ENCODE data around the gene ALK.

ALK gene

DNA sequence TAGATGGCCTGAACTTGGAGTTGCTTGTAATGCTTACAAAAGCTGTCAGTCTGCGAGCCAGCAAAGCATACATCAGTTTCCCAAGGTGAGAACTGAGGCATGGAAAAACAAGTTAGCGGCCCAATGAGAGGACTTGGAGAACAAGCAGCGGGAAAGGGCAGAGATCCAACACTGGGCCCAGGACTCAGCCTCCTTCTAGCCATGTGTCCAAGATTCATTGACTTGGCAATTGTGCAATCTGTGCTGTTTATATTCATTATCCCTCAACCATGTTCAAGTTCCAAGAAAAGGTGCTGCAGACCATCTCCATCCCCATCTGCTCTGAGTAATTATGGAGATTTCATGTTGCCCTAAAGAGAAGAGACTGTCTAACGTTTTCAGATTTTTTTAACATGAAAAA is 187.4 kb downstream of the ALK start:
- Histone ChIP-seq H3K9me3 (ENCODE audit: insufficient read depth, low read length) (no peaks in the 10 kb centered on the region), H3K4me3 (ENCODE audit: insufficient read length, low read depth) (no peak overlapping the region), H3K9ac (ENCODE audit: insufficient read length, low read depth) (no peak overlapping the region), H3K36me3 (ENCODE audit: insufficient read depth, insufficient read length, low read length) (no peaks in the 10 kb centered on the region), H3K27me3 (ENCODE audit: insufficient read depth, insufficient read length) (no peaks in the 10 kb centered on the region), H3K4me1 (ENCODE audit: insufficient read depth, insufficient read length) (no peaks in the 10 kb centered on the region)
- DNase-seq (ENCODE audit: low read depth, low spot score) = no peak
- TF ChIP-seq YY1 (IDR thresholded peaks at IDR 0.05; ENCODE audit: insufficient read depth, insufficient read length) (no peak), SUZ12 (IDR thresholded peaks at IDR 0.05; ENCODE audit: extremely low read depth, insufficient read depth, insufficient read length) (no peak), ZNF274 (IDR thresholded peaks at IDR 0.05; ENCODE audit: low read depth, low read length) (no peak)

DNA sequence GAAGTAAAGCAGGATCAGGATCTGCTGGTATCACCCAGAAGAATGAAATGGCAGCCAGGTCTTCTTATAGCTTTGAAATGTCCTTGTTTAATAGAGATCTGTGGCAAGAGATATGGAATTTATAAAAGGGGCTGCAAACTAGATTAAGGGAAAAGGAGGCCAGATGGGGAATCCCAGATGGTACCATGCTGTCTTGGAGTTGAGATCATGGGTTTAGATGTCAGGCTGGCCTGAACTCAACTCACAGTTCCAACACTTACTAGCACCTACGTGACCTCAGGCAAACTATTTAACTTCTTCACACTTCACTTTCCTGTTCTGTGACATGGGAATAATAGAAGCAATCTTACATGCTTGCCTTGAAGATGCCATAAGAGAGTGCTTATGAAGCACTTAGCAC is 188.2 kb downstream of the ALK start:
- no peak for TF ChIP-seq SUZ12 (IDR thresholded peaks at IDR 0.05; ENCODE audit: extremely low read depth, insufficient read depth, insufficient read length)
- no peak for TF ChIP-seq ZNF274 (IDR thresholded peaks at IDR 0.05; ENCODE audit: low read depth, low read length)
- TF ChIP-seq YY1 (IDR thresholded peaks at IDR 0.05; ENCODE audit: insufficient read depth, insufficient read length) = no peak
- Histone ChIP-seq H3K9me3 (ENCODE audit: insufficient read depth, low read length) (no peaks in the 10 kb centered on the region), H3K36me3 (ENCODE audit: insufficient read depth, insufficient read length, low read length) (no peaks in the 10 kb centered on the region), H3K9ac (ENCODE audit: insufficient read length, low read depth) (no peak overlapping the region), H3K4me1 (ENCODE audit: insufficient read depth, insufficient read length) (no peaks in the 10 kb centered on the region), H3K4me3 (ENCODE audit: insufficient read length, low read depth) (no peak overlapping the region), H3K27me3 (ENCODE audit: insufficient read depth, insufficient read length) (no peaks in the 10 kb centered on the region)
- no peak for DNase-seq (ENCODE audit: low read depth, low spot score)

DNA sequence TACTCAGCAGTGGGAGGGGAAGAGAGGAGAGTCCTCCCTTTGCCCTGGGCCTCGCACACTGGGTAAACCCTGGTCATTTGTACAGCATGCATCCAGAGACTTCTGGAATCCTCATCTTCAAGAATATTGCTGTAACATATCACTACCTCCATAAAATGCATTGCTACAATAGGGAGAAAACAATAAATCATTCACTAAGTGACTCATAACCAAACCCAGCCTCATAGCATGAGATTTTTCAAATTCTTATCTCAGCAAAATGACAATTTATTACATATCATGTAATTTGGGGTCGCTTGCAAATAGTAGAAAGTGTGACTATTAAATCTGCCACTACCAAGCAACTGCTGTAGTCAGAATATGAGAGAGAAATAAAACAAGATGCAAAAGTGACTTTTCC is 189.4 kb downstream of the ALK start:
- no peaks in the 10 kb centered on the region for H3K27me3 ChIP-seq (ENCODE audit: insufficient read depth, insufficient read length)
- no peak overlapping the region for H3K9ac ChIP-seq (ENCODE audit: insufficient read length, low read depth)
- no peaks in the 10 kb centered on the region for H3K4me1 ChIP-seq (ENCODE audit: insufficient read depth, insufficient read length)
- no peaks in the 10 kb centered on the region for H3K9me3 ChIP-seq (ENCODE audit: insufficient read depth, low read length)
- TF ChIP-seq YY1 (IDR thresholded peaks at IDR 0.05; ENCODE audit: insufficient read depth, insufficient read length) (no peak), ZNF274 (IDR thresholded peaks at IDR 0.05; ENCODE audit: low read depth, low read length) (no peak), SUZ12 (IDR thresholded peaks at IDR 0.05; ENCODE audit: extremely low read depth, insufficient read depth, insufficient read length) (no peak)
- H3K36me3 ChIP-seq (ENCODE audit: insufficient read depth, insufficient read length, low read length) = no peaks in the 10 kb centered on the region
- DNase-seq (ENCODE audit: low read depth, low spot score) = no peak
- no peak overlapping the region for H3K4me3 ChIP-seq (ENCODE audit: insufficient read length, low read depth)

DNA sequence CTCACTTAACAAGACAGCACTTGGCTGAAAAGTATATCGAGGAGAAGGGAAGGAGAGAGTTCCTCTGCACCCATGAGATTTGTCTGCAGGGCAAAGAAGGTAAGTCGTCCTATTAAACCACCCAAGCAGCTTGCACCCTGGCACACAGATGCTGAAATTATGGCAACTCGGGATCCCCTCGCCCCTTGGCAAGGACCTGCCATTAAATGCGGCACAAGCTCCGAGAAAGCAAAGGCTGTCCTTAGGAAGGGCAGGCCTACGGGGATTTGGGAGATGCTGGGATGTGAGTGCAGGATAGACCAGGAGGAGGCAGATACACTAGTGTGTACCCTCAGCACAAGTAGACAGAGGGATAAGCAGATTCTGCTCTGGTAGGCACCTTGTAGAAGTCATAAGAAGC is 191.5 kb downstream of the ALK start:
- TF ChIP-seq YY1 (IDR thresholded peaks at IDR 0.05; ENCODE audit: insufficient read depth, insufficient read length) (no peak), ZNF274 (IDR thresholded peaks at IDR 0.05; ENCODE audit: low read depth, low read length) (no peak), SUZ12 (IDR thresholded peaks at IDR 0.05; ENCODE audit: extremely low read depth, insufficient read depth, insufficient read length) (no peak)
- H3K4me1 ChIP-seq (ENCODE audit: insufficient read depth, insufficient read length) = no peaks in the 10 kb centered on the region
- no peak for DNase-seq (ENCODE audit: low read depth, low spot score)

DNA sequence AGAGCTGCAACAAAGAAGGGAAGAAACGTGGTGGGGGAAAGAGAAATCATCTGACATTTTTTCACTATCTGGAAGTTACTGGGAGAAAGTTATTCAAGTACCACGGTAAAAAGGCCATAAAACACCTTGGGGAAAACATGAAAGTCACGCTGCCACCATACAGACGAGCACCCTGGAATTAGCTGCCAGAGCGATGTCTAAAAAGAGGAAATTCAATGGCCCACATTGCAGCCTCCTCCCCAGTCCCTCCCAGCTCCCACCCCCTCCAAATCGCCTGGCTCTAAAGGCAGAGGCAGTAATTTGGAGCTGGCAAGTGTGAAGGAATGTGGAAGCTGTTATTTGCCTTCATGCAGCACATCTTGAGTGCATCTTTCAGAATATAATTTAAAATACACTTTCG is 192.0 kb downstream of the ALK start:
- H3K36me3 ChIP-seq (ENCODE audit: insufficient read depth, insufficient read length, low read length) = no peaks in the 10 kb centered on the region
- no peak overlapping the region for H3K9ac ChIP-seq (ENCODE audit: insufficient read length, low read depth)
- no peak for DNase-seq (ENCODE audit: low read depth, low spot score)
- no peaks in the 10 kb centered on the region for H3K4me1 ChIP-seq (ENCODE audit: insufficient read depth, insufficient read length)
- TF ChIP-seq SUZ12 (IDR thresholded peaks at IDR 0.05; ENCODE audit: extremely low read depth, insufficient read depth, insufficient read length) = no peak
- no peak for TF ChIP-seq YY1 (IDR thresholded peaks at IDR 0.05; ENCODE audit: insufficient read depth, insufficient read length)
- no peak for TF ChIP-seq ZNF274 (IDR thresholded peaks at IDR 0.05; ENCODE audit: low read depth, low read length)
- no peak overlapping the region for H3K4me3 ChIP-seq (ENCODE audit: insufficient read length, low read depth)
- no peaks in the 10 kb centered on the region for H3K27me3 ChIP-seq (ENCODE audit: insufficient read depth, insufficient read length)
- H3K9me3 ChIP-seq (ENCODE audit: insufficient read depth, low read length) = no peaks in the 10 kb centered on the region

More for the DNA sequence above, 191.5 kb downstream of the ALK start:
- no peak overlapping the region for H3K9ac ChIP-seq (ENCODE audit: insufficient read length, low read depth)
- H3K36me3 ChIP-seq (ENCODE audit: insufficient read depth, insufficient read length, low read length) = no peaks in the 10 kb centered on the region
- H3K9me3 ChIP-seq (ENCODE audit: insufficient read depth, low read length) = no peaks in the 10 kb centered on the region
- no peak overlapping the region for H3K4me3 ChIP-seq (ENCODE audit: insufficient read length, low read depth)
- H3K27me3 ChIP-seq (ENCODE audit: insufficient read depth, insufficient read length) = no peaks in the 10 kb centered on the region

DNA sequence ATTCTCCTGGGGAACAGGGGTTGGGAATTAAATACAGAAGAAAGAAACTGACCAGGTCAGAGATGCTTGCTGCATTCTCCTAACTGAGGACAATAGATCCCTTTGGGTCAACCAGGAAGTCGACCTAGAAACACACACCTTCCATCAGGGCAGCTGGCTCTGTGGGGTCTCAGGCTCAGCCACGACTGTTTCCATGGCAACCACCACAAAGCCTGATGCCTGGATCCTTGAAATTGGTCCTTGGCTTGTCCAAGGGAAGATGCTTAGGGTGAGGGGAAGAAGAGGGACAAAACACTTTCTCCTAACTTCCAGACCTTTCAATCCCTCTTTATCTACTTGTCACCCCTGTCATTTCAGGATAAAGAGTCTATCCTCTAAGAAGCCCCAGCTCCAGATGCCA is 194.4 kb downstream of the ALK start:
- no peaks in the 10 kb centered on the region for H3K27me3 ChIP-seq (ENCODE audit: insufficient read depth, insufficient read length)
- no peaks in the 10 kb centered on the region for H3K36me3 ChIP-seq (ENCODE audit: insufficient read depth, insufficient read length, low read length)
- H3K4me3 ChIP-seq (ENCODE audit: insufficient read length, low read depth) = no peak overlapping the region
- H3K4me1 ChIP-seq (ENCODE audit: insufficient read depth, insufficient read length) = no peaks in the 10 kb centered on the region
- no peak for DNase-seq (ENCODE audit: low read depth, low spot score)
- TF ChIP-seq SUZ12 (IDR thresholded peaks at IDR 0.05; ENCODE audit: extremely low read depth, insufficient read depth, insufficient read length) (no peak), YY1 (IDR thresholded peaks at IDR 0.05; ENCODE audit: insufficient read depth, insufficient read length) (no peak), ZNF274 (IDR thresholded peaks at IDR 0.05; ENCODE audit: low read depth, low read length) (no peak)
- no peaks in the 10 kb centered on the region for H3K9me3 ChIP-seq (ENCODE audit: insufficient read depth, low read length)
- no peak overlapping the region for H3K9ac ChIP-seq (ENCODE audit: insufficient read length, low read depth)

DNA sequence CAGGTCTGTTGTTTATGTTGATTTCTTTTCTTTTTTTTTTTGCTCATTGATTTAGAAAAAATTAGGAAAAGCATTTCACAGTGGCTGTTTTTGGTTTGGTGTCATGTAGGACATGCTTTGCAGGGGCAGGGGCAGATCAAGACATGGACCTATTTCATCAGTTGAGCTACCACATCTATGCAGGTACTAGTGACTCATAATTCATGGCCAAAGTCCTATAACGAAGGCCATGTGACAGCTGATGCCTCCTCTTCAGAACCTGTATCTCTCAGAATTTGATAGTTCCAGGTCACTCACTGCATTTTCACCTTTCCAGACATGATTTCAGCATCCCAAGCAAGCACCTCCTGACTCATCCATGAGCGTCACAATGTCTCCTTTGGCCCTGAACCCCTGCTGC is 195.8 kb downstream of the ALK start:
- H3K4me1 ChIP-seq (ENCODE audit: insufficient read depth, insufficient read length) = no peaks in the 10 kb centered on the region
- TF ChIP-seq YY1 (IDR thresholded peaks at IDR 0.05; ENCODE audit: insufficient read depth, insufficient read length) = no peak
- DNase-seq (ENCODE audit: low read depth, low spot score) = no peak
- no peak overlapping the region for H3K9ac ChIP-seq (ENCODE audit: insufficient read length, low read depth)
- H3K4me3 ChIP-seq (ENCODE audit: insufficient read length, low read depth) = no peak overlapping the region
- H3K27me3 ChIP-seq (ENCODE audit: insufficient read depth, insufficient read length) = no peaks in the 10 kb centered on the region
- no peaks in the 10 kb centered on the region for H3K9me3 ChIP-seq (ENCODE audit: insufficient read depth, low read length)
- no peaks in the 10 kb centered on the region for H3K36me3 ChIP-seq (ENCODE audit: insufficient read depth, insufficient read length, low read length)

DNA sequence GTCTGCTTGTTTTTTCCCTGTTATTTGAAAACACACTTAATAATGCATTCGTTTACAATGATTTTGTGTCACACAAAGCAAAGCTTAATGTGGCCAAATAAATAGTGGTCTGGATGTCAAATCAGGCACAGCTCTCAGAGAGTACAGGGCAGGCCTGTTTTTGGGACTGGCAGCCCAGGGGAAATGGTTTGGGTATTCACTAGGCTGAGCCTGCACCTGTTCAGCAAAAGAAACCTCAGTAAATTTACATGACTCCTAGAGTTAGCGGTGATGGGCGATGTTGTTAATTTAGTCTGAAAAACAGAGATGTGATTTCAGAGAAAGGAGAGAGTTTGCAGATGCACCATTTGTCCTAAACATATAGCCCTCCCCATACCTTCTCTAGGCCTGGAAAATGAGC is 197.1 kb downstream of the ALK start:
- Histone ChIP-seq H3K4me3 (ENCODE audit: insufficient read length, low read depth) (no peak overlapping the region), H3K9me3 (ENCODE audit: insufficient read depth, low read length) (no peaks in the 10 kb centered on the region), H3K36me3 (ENCODE audit: insufficient read depth, insufficient read length, low read length) (no peaks in the 10 kb centered on the region), H3K4me1 (ENCODE audit: insufficient read depth, insufficient read length) (peaks cover 4% of the 10 kb centered on the region), H3K9ac (ENCODE audit: insufficient read length, low read depth) (no peak overlapping the region), H3K27me3 (ENCODE audit: insufficient read depth, insufficient read length) (no peaks in the 10 kb centered on the region)
- DNase-seq (ENCODE audit: low read depth, low spot score) = no peak
- no peak for TF ChIP-seq ZNF274 (IDR thresholded peaks at IDR 0.05; ENCODE audit: low read depth, low read length)
- TF ChIP-seq YY1 (IDR thresholded peaks at IDR 0.05; ENCODE audit: insufficient read depth, insufficient read length) = no peak
- TF ChIP-seq SUZ12 (IDR thresholded peaks at IDR 0.05; ENCODE audit: extremely low read depth, insufficient read depth, insufficient read length) = no peak

Data from NT2/D1 (cell line).